ENCODE measurements around the gene PACRG. TPM values are rescaled to one million over a fixed set of nuclear protein-coding genes. Genes with fewer than 3 reads are reported as not detected.

PACRG gene
- total RNA-seq, 1 experiment from 2014 or later = 0.59 TPM

DNA sequence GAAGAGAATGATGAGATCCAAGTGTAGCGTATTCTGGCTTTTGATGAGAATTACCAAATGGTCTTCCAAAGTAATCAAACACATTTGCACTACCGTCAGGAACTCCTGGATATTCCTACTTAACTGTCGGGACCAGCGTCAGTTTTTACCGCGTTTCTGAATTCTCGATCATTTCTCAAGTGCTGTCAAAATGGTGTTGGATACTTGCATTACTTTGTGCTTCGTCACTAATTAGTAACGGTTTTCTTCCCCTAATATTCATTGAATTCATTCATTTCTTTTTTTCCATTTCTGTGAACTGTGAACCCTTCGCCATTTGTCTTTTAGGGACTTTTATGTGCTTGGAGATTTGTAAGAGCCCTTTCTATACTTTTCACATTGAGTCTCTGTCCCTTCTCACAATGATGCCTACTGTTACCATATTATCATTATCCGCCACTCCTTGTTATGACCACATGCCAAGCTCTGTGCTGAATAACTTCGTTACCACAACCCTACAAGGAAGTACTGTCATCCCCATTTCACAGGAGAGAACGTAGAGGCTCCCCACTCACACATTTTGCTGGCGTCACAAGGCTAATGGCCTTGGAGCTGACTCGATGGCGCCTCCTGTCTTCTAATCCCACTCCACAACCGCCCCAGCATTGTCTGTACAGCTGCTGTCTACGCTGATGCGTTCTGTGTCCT, 612.6 kb downstream of the PACRG start:
- no peaks in the 10 kb centered on the region for H3K27me3 ChIP-seq (ENCODE audit: control insufficient read depth, insufficient read depth, low read length)
- H3K4me1 ChIP-seq (ENCODE audit: control insufficient read depth, insufficient read depth, low read length) = no peaks in the 10 kb centered on the region
- H3K36me3 ChIP-seq (ENCODE audit: control insufficient read depth, insufficient read depth, low read length) = no peaks in the 10 kb centered on the region
- in situ Hi-C loops (cut with HindIII; ENCODE audit: low pct_unique_long_range_greater_than_20kb, low sequenced_read_pairs) (no loop called here), intact Hi-C loops (cut with micrococcal nuclease; ENCODE audit: unreplicated experiment) (no loop called here)
- DNase-seq (ENCODE audit: low read depth, low spot score) (no peak), ATAC-seq (no peak)
- H3K9me3 ChIP-seq (ENCODE audit: control insufficient read depth, insufficient read depth, low read depth, low read length) = no peaks in the 10 kb centered on the region
- POLR2A ChIA-PET = no interaction called here
- H3K4me3 ChIP-seq (ENCODE audit: low read depth in 2 of 2, low read length in 2 of 2) = no peak overlapping the region
- TF ChIP-seq, protein P1, sequence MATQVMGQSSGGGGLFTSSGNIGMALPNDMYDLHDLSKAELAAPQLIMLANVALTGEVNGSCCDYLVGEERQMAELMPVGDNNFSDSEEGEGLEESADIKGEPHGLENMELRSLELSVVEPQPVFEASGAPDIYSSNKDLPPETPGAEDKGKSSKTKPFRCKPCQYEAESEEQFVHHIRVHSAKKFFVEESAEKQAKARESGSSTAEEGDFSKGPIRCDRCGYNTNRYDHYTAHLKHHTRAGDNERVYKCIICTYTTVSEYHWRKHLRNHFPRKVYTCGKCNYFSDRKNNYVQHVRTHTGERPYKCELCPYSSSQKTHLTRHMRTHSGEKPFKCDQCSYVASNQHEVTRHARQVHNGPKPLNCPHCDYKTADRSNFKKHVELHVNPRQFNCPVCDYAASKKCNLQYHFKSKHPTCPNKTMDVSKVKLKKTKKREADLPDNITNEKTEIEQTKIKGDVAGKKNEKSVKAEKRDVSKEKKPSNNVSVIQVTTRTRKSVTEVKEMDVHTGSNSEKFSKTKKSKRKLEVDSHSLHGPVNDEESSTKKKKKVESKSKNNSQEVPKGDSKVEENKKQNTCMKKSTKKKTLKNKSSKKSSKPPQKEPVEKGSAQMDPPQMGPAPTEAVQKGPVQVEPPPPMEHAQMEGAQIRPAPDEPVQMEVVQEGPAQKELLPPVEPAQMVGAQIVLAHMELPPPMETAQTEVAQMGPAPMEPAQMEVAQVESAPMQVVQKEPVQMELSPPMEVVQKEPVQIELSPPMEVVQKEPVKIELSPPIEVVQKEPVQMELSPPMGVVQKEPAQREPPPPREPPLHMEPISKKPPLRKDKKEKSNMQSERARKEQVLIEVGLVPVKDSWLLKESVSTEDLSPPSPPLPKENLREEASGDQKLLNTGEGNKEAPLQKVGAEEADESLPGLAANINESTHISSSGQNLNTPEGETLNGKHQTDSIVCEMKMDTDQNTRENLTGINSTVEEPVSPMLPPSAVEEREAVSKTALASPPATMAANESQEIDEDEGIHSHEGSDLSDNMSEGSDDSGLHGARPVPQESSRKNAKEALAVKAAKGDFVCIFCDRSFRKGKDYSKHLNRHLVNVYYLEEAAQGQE (IDR thresholded peaks at IDR 0.05; ENCODE audit: insufficient read depth in 1 of 2, low read depth in 2 of 2, low read length in 1 of 2) = no peak
- TF ChIP-seq POLR2AphosphoS5 (IDR thresholded peaks at IDR 0.05; ENCODE audit: low read depth, low read length) (no peak), TCF7L2 (IDR thresholded peaks at IDR 0.05; ENCODE audit: low read depth, low read length) (no peak), SIN3A (IDR thresholded peaks at IDR 0.05; ENCODE audit: borderline replicate concordance, insufficient read depth, low read depth, low read length) (no peak)
- TF ChIP-seq, protein P2, sequence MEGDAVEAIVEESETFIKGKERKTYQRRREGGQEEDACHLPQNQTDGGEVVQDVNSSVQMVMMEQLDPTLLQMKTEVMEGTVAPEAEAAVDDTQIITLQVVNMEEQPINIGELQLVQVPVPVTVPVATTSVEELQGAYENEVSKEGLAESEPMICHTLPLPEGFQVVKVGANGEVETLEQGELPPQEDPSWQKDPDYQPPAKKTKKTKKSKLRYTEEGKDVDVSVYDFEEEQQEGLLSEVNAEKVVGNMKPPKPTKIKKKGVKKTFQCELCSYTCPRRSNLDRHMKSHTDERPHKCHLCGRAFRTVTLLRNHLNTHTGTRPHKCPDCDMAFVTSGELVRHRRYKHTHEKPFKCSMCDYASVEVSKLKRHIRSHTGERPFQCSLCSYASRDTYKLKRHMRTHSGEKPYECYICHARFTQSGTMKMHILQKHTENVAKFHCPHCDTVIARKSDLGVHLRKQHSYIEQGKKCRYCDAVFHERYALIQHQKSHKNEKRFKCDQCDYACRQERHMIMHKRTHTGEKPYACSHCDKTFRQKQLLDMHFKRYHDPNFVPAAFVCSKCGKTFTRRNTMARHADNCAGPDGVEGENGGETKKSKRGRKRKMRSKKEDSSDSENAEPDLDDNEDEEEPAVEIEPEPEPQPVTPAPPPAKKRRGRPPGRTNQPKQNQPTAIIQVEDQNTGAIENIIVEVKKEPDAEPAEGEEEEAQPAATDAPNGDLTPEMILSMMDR (IDR thresholded peaks at IDR 0.05) = no peak
- BruUV-seq (replicated peaks) = no TSS peak
- H3K27ac ChIP-seq (ENCODE audit: low read length) = no peak overlapping the region
- CTCF ChIA-PET = no interaction called here

DNA sequence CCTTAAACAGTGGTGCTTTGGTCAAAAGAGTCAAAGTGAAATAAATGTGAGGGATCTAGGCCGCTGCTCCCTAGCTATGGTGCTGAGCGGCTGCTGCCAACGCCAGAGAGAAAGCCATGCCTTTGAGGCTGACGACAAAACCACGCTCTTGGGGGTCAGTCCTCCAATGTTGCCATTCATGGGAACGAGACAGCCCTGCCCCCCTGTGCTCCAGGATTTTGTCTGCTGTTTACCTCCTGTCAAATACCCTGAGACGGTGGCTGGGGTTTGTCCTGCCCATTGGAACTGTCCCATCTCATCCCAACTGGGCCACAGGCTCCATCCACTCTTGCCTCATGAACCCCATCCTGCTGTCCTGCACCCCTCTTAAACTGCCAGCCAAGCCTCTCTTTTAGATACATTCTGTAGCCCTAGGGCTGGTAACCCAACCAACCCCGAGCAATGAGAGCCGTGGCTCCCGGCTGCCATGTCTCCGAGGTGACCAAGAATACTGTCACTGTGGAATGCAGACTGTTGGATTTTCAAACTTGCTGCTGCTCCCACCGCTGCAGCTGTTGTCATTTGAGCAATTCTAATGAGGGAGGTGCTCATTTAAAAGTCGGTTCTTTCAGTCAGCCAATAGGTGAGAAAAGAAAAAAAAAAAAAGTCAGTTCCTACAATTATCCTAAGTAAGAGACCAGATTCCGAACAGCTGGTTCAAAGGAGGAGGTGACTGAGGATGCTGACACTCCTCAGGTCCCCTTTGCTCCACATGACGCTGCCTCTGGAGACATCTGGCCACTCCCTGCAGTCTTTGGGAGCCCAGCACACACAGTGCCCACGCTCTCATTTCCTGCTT, 613.7 kb downstream of the PACRG start:
- Histone ChIP-seq H3K4me1 (ENCODE audit: control insufficient read depth, insufficient read depth, low read length) (no peaks in the 10 kb centered on the region; the same call in 1 of the 2 replicates), H3K9me3 (ENCODE audit: control insufficient read depth, insufficient read depth, low read depth, low read length) (no peaks in the 10 kb centered on the region), H3K27me3 (ENCODE audit: control insufficient read depth, insufficient read depth, low read length) (no peaks in the 10 kb centered on the region), H3K27ac (ENCODE audit: low read length) (no peak overlapping the region), H3K4me3 (ENCODE audit: low read depth in 2 of 2, low read length in 2 of 2) (no peak overlapping the region), H3K36me3 (ENCODE audit: control insufficient read depth, insufficient read depth, low read length) (no peaks in the 10 kb centered on the region)
- intact Hi-C loops (cut with micrococcal nuclease; ENCODE audit: unreplicated experiment) = no loop called here
- BruUV-seq (replicated peaks) = no TSS peak
- CTCF ChIA-PET = no interaction called here
- TF ChIP-seq SIN3A (IDR thresholded peaks at IDR 0.05; ENCODE audit: borderline replicate concordance, insufficient read depth, low read depth, low read length) (no peak), TCF7L2 (IDR thresholded peaks at IDR 0.05; ENCODE audit: low read depth, low read length) (no peak), POLR2AphosphoS5 (IDR thresholded peaks at IDR 0.05; ENCODE audit: low read depth, low read length) (no peak)
- TF ChIP-seq, protein P2 (IDR thresholded peaks at IDR 0.05) = no peak
- TF ChIP-seq, protein P1 (IDR thresholded peaks at IDR 0.05; ENCODE audit: insufficient read depth in 1 of 2, low read depth in 2 of 2, low read length in 1 of 2) = no peak
- POLR2A ChIA-PET = no interaction called here
- ATAC-seq (no peak), DNase-seq (ENCODE audit: low read depth, low spot score) (no peak)
- in situ Hi-C loops (cut with HindIII; ENCODE audit: low pct_unique_long_range_greater_than_20kb, low sequenced_read_pairs) = no loop called here
